ENCODE results near the gene R3HDM4.
"Not testable (repeated sequence)": the region's sequence is repeated elsewhere in the genome, so short reads cannot be mapped to it uniquely, and the experiment has no call there.

Gene R3HDM4

GRCh38 chr19:853014-853585 lies 59.9 kb downstream of the R3HDM4 start:
- DNase-seq (ENCODE audit: low read depth), result no peak
- no peak overlapping the region for H3K4me3 ChIP-seq (ENCODE audit: control insufficient read depth, low read depth, low read length)
- no peak for TF ChIP-seq CTCF (IDR thresholded peaks at IDR 0.05; ENCODE audit: control insufficient read depth, insufficient read depth, low read depth, low read length, missing control alignments)

GRCh38 chr19:852136-853013 lies 60.6 kb downstream of the R3HDM4 start, which contains the start of gene ELANE:
Gene ELANE (plus strand): TSS chr19:852303. CDS start chr19:852329, 26 bp downstream.
- no peak for DNase-seq (ENCODE audit: low read depth)
- H3K4me3 ChIP-seq (ENCODE audit: control insufficient read depth, low read depth, low read length), result no peak within 1 kb of the TSS
- TF ChIP-seq CTCF (IDR thresholded peaks at IDR 0.05; ENCODE audit: control insufficient read depth, insufficient read depth, low read depth, low read length, missing control alignments), result no peak

- no peak for DNase-seq (ENCODE audit: low read depth)
- TF ChIP-seq CTCF (IDR thresholded peaks at IDR 0.05; ENCODE audit: control insufficient read depth, insufficient read depth, low read depth, low read length, missing control alignments), result no peak
- no peak overlapping the region for H3K4me3 ChIP-seq (ENCODE audit: control insufficient read depth, low read depth, low read length)
Measured at GRCh38 chr19:850979-851335, 62.1 kb downstream of the R3HDM4 start.

GRCh38 chr19:850221-850978 lies 62.6 kb downstream of the R3HDM4 start:
- peak; percentile 70 for DNase-seq (ENCODE audit: low read depth)

GRCh38 chr19:849195-849594 lies 63.8 kb downstream of the R3HDM4 start:
- not testable (repeated sequence) for H3K4me3 ChIP-seq (ENCODE audit: control insufficient read depth, low read depth, low read length); DNase-seq (ENCODE audit: low read depth)

More at GRCh38 chr19:850221-850978, 62.6 kb downstream of the R3HDM4 start:
- no peak for TF ChIP-seq CTCF (IDR thresholded peaks at IDR 0.05; ENCODE audit: control insufficient read depth, insufficient read depth, low read depth, low read length, missing control alignments)
- H3K4me3 ChIP-seq (ENCODE audit: control insufficient read depth, low read depth, low read length), result no peak overlapping the region

- DNase-seq (ENCODE audit: low read depth), result no peak
- no peak overlapping the region for H3K4me3 ChIP-seq (ENCODE audit: control insufficient read depth, low read depth, low read length)
- no peak for TF ChIP-seq CTCF (IDR thresholded peaks at IDR 0.05; ENCODE audit: control insufficient read depth, insufficient read depth, low read depth, low read length, missing control alignments)
Measured at GRCh38 chr19:848386-848921, 64.6 kb downstream of the R3HDM4 start.

All from AG09309 (cell line).